ENCODE measurements around the gene KRT82.
"Not testable (repeated sequence)": the region's sequence is repeated elsewhere in the genome, so short reads cannot be mapped to it uniquely, and the experiment has no call there.

KRT82 gene

DNA sequence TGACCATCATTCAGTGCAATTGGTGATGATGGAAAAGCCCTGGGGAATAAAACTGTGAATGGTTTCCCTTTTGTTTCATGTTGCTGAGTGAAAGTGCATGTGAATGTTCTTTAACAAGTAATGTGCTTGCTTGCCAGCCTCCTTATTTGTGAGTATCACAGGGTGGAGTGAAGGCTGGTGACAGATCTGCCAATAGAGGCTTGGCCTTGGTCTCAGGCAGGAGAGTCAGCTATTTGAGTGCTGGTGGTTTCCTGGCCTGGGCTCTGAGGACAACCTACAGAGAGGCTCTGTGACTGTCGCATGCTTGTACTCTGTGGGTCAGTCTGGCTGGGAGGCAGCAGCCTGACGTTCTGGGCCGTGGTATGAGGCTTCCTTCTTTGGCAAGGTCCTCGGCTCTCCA is 59.5 kb downstream of the KRT82 start:
- DNase-seq (ENCODE audit: low read depth in 1 of 2, low spot score in 1 of 2) = no peak

DNA sequence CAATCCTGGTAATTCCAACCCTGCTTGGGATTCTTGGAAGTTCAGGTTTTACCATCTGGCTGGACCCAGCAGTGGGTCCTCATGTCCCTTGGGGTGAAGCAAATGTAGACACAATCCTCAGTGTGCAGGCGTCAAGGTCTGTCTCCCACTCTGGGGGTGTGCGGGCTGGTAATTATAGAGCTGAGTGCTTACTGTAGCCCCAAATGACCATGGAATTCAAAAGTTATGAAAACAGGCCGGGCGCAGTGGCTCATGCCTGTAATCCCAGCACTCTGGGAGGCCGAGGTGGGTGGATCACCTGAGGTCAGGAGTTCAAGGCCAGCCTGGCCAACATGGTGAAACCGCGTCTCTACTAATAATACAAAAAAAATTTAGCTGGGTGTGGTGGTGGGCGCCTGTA is 61.1 kb downstream of the KRT82 start:
- not testable (repeated sequence) for DNase-seq (ENCODE audit: low read depth in 1 of 2, low spot score in 1 of 2)

DNA sequence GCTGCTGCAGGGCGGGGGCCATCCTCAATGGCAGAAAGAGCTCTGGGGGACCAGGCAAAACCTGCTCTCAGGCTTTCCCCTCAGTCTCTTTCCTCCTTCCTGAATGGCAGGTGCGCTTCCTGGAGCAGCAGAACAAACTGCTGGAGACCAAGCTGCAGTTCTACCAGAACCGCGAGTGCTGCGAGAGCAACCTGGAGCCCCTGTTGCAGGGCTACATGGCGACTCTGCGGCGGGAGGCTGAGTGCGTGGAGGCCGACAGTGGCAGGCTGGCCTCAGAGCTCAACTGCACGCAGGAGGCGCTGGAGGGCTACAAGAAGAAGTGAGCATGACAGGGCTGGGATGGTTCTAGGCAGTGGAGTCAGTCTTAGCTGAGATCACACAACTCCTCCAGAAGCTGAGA is 62.0 kb downstream of the KRT82 start:
- no peak for DNase-seq (ENCODE audit: low read depth in 1 of 2, low spot score in 1 of 2)

Data from stimulated activated CD4-positive, alpha-beta T cell treated with anti-CD3 and anti-CD28 coated beads, Interleukin-15, amount 100 ng/mL, for 1 hour (primary cell).